Kidney tubule cell (primary cell): ENCODE data around the gene DIAPH1.
A peak's percentile ranks its signal among the peaks of the same experiment; 100 is the strongest.

Experiments
- DNase-seq: peaks from one replicate; pipeline ENCODE4 v3.0.0-alpha.2; 2018; ENCODE audit warnings: low spot score

DIAPH1 gene

DNA sequence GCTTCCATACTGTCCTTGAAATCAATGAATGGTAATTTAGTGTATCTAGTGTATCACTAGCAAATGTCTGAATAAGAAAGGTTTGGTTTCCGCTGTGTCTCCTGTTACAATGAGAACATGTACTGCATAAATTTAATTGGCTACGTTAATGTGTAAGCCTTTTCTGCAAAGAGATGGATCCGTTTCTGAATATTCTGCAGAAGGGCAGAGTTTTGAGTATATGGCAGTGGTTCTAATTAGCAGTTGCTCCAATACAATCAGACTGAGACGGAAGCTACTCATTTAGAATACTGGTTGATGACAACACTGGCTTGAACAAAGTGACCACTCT is 134.5 kb downstream of the DIAPH1 start:
- no peak for DNase-seq

DNA sequence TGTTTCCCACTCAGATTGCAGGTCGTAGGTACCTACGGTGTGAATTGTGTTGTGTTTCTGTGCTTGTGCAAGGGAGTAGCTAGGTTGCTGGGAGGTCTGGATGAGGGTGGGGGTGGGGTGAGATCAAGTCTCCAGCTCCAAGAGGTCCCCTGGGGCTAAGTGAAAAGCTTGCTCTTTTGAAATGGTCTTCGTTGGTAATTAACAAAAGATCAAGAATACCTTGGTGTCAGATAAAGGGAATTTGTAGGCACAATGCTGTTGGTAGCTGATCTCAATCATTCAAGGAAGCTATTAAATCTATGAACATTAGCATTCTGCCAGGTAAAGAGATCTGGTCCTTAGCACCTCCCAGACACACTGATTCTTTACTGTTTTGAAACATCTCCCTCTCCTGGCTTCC is 134.9 kb downstream of the DIAPH1 start:
- DNase-seq = no peak

DNA sequence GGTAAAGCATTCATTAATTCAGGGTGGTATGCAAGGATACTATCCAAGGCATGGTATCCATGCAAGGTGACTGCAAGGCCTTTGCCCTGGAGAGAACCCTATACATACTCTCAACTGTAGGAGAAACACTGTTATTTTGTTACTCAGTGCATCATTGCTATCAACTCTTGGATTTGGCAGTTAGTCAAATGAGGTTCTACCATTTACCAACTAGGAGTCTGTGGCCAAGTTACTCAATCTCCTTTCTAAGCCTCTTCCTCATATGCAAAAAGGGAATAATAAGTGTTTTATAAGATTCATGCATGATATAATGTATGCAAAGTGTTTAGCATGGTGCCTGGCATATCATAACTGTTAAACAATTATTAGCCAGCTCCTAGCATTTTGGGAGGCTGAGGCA is 139.0 kb downstream of the DIAPH1 start:
- no peak for DNase-seq

DNA sequence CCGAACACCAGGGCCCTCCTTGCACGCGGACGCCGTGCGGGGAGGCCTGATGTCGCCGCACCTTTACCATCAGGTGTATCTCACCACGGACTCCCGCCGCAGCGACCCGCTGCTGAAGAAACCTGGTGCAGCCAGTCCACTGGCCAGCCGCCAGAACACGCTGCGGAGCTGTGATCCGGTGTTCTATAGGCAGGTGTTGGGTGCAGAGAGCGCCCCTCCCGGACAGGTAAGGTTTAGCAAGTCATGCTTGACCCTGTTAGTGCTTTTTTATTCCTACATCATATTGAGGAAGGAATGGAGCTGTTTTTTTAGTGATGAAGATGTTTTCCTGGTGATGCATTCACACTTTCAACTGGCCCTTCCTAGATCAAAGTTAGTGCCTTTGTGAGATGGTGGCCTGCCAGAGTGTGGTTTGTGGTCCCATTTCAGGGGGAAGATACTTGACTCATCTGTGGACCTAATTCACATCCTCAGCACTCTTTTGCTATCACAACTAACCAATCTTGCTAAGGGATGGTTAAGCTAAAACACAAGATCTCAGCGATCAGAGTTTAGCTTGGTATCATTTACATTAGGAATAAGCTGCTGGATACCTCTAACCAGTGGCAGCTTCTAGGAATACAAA is 140.4 kb downstream of the DIAPH1 start:
- DNase-seq = peak; percentile 58

DNA sequence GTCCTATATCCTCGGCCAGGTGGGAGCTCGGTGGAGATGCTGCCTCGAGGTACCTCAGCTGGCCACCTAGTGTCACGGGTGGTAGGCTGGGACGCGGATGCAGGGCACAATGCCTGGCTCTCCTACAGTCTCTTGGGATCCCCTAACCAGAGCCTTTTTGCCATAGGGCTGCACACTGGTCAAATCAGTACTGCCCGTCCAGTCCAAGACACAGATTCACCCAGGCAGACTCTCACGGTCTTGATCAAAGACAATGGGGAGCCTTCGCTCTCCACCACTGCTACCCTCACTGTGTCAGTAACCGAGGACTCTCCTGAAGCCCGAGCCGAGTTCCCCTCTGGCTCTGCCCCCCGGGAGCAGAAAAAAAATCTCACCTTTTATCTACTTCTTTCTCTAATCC is 141.0 kb downstream of the DIAPH1 start:
- no peak for DNase-seq

DNA sequence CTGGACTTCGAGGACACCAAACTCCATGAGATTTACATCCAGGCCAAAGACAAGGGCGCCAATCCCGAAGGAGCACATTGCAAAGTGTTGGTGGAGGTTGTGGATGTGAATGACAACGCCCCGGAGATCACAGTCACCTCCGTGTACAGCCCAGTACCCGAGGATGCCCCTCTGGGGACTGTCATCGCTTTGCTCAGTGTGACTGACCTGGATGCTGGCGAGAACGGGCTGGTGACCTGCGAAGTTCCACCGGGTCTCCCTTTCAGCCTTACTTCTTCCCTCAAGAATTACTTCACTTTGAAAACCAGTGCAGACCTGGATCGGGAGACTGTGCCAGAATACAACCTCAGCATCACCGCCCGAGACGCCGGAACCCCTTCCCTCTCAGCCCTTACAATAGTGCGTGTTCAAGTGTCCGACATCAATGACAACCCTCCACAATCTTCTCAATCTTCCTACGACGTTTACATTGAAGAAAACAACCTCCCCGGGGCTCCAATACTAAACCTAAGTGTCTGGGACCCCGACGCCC is 141.7 kb downstream of the DIAPH1 start:
- DNase-seq = no peak

DNA sequence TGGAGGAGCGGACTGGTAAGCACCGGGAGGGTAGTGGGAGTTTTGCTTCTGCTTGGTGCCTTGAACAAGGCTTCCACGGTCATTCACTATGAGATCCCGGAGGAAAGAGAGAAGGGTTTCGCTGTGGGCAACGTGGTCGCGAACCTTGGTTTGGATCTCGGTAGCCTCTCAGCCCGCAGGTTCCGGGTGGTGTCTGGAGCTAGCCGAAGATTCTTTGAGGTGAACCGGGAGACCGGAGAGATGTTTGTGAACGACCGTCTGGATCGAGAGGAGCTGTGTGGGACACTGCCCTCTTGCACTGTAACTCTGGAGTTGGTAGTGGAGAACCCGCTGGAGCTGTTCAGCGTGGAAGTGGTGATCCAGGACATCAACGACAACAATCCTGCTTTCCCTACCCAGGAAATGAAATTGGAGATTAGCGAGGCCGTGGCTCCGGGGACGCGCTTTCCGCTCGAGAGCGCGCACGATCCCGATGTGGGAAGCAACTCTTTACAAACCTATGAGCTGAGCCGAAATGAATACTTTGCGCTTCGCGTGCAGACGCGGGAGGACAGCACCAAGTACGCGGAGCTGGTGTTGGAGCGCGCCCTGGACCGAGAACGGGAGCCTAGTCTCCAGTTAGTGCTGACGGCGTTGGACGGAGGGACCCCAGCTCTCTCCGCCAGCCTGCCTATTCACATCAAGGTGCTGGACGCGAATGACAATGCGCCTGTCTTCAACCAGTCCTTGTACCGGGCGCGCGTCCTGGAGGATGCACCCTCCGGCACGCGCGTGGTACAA is 142.5 kb downstream of the DIAPH1 start:
- DNase-seq = peak; percentile 76

DNA sequence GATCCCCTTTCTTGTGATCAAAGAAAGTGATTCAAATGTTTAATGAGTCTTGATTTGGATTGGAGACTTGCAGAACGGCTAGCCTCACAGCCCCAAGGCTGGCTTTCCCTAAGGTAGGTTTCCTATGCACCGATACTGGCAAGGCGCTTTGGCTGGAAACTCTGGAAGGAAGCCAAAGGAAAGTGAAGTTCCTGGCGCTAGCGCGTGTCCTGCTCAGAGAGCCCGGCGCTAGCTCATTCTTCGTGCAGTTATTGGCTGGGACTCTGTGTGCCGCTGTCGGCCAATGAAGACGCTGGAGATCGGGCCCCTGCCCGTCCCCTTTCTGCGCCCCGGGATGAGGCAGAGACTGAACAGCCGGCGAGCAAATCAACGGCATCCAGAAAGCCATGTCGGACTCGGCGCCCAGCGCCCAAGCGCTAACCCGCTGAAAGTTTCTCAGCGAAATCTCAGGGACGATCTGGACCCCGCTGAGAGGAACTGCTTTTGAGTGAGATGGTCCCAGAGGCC is 143.1 kb downstream of the DIAPH1 start, which contains the start of gene PCDHGC3:
Gene PCDHGC3 (plus strand): TSS at position 342 of the 507 bp plus-strand sequence. CDS start 151 bp downstream, at position 493.
- DNase-seq = peak; percentile 96

DNA sequence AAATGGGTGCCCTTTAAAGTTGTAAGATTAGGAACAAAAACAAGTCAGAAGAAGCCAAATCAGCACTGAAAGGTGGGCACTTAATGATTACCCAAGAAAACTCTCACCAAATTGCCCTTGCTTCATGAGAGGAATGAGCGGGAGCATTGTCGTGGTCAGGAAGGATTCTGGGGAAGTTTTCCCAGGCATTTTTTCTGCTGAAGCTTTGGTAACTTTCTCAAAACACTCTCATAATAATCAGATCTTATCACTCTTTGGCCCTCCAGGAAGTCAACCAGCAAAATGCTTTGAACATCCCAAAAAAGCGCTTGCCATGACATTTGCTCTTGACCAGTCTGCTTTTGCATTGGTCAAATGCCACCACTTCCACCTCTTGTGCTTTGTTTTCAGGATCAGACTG is 153.4 kb downstream of the DIAPH1 start:
- DNase-seq = peak; percentile 33
